K562 (cell line): ENCODE measurements around the gene CCDC92. TPM values are rescaled to one million over a fixed set of nuclear protein-coding genes. Genes with fewer than 3 reads are reported as not detected.

ENCODE experiments used
- ATAC-seq: fragments of 200-7000 bp; cut with Tn5 transposase; 3 replicates; pipeline ENCODE4 v1.9.1; 2020; ENCODE audit warnings: moderate library complexity
- BruUV-seq: library from RNA; stranded (reverse); fragments of 400-500 nt; replicated peaks from 2 replicates; lab custom pipeline; 2021; lab: Mats Ljungman, UMichigan
- CTCF ChIA-PET: fragments of 300-600 bp; formaldehyde crosslinking; extraction: SDS; loops from one replicate; lab custom pipeline; 2021; ENCODE audit warnings: low intra/inter-chr PET ratio; lab: Yijun Ruan, JAX
- POLR2A ChIA-PET: fragments of 300-600, 350-650 bp; sonication (Branson Sonifier 250); formaldehyde crosslinking; extraction: SDS; loops from one replicate; lab custom pipeline; 2021; ENCODE audit warnings: antibody characterized with exemption, inconsistent platforms; lab: Yijun Ruan, JAX
- DNase-seq, 4 experiments: peaks; one replicate each; pipeline versions ENCODE4 v3.0.0 to v3.0.0-alpha.2; 2011 to 2018; ENCODE audit warnings: low spot score in 3 of 4, mixed read lengths in 3 of 4; ENCODE audit errors: extremely low read depth in 1 of 4
- FAIRE-seq: peaks from 2 replicates; lab custom pipeline; 2011; peaks lifted over from hg19 to GRCh38; lab: Jason Lieb, UNC
- H2AFZ ChIP-seq: 2 replicates; pipeline ENCODE4 v1.6.0; 2011; ENCODE audit warnings: low read depth, low read length, control low read depth, inconsistent platforms
- H3K27ac ChIP-seq: fragments of 200-600 bp; 3 replicates; pipeline ENCODE4 v1.8.0; 2011; ENCODE audit warnings: low read depth, mild to moderate bottlenecking, control low read depth, inconsistent platforms, low read length, moderate library complexity, mixed read lengths; ENCODE audit errors: extremely low read depth
- H3K27me3 ChIP-seq, 2 experiments: fragments of 300-600 bp in 1 of 2; 2 replicates in 1 of 2; 3 replicates in 1 of 2; pipeline versions ENCODE4 v1.6.0 to v1.8.0; 2011; ENCODE audit warnings: inconsistent platforms in 2 of 2, low read length in 2 of 2, mild to moderate bottlenecking in 1 of 2, mixed read lengths in 1 of 2, moderate library complexity in 1 of 2; ENCODE audit not compliant: control insufficient read depth in 2 of 2, insufficient read depth in 2 of 2
- H3K36me3 ChIP-seq: fragments of 300-600 bp; 3 replicates; pipeline ENCODE4 v1.8.0; 2011; ENCODE audit warnings: mild to moderate bottlenecking, low read length, inconsistent platforms; ENCODE audit not compliant: control insufficient read depth, insufficient read depth
- H3K4me1 ChIP-seq, 2 experiments: fragments of 200-600 bp in 1 of 2; replicated peaks in 1 of 2; 2 replicates in 1 of 2; 3 replicates in 1 of 2; pipeline versions ENCODE4 v1.5.1 to v1.8.0; 2011; ENCODE audit warnings: inconsistent platforms in 2 of 2, low read length in 2 of 2, mild to moderate bottlenecking in 1 of 2, mixed read lengths in 1 of 2, moderate library complexity in 1 of 2; ENCODE audit not compliant: control insufficient read depth in 2 of 2, insufficient read depth in 2 of 2
- H3K4me2 ChIP-seq: 2 replicates; pipeline ENCODE4 v1.6.1; 2011; ENCODE audit warnings: low read length, control low read depth, inconsistent platforms, mixed read lengths; ENCODE audit not compliant: insufficient read depth
- H3K4me3 ChIP-seq: fragments of 200-600 bp; sonication (generic), shearing (Covaris generic); 2 replicates; pipeline ENCODE4 v1.5.1; 2016; ENCODE audit warnings: control low read depth, inconsistent platforms
- H3K79me2 ChIP-seq: fragments of 200-600 bp; 3 replicates; pipeline ENCODE4 v1.8.0; 2011; ENCODE audit warnings: low read length, inconsistent platforms; ENCODE audit not compliant: control insufficient read depth, insufficient read depth
- H3K9ac ChIP-seq, 2 experiments: 2 replicates each; pipeline versions ENCODE4 v1.6.0 to v1.6.1; 2011; ENCODE audit warnings: low read depth in 2 of 2, low read length in 2 of 2, control low read depth in 1 of 2, inconsistent platforms in 1 of 2, mild to moderate bottlenecking in 1 of 2, mixed read lengths in 1 of 2; ENCODE audit not compliant: insufficient read depth in 1 of 2
- H3K9me1 ChIP-seq: one replicate; pipeline ENCODE4 v1.6.0; 2011; ENCODE audit warnings: inconsistent platforms, mild to moderate bottlenecking, low read length, moderate library complexity; ENCODE audit not compliant: control insufficient read depth, insufficient read depth
- H3K9me3 ChIP-seq: replicated peaks from 2 replicates; pipeline ENCODE4 v1.5.1; 2011; ENCODE audit warnings: low read depth, low read length, inconsistent platforms; ENCODE audit not compliant: control insufficient read depth, insufficient read depth
- H4K20me1 ChIP-seq: replicated peaks from 2 replicates; pipeline ENCODE4 v1.6.1; 2011; ENCODE audit warnings: low read length, inconsistent platforms, mixed read lengths; ENCODE audit not compliant: control insufficient read depth, insufficient read depth
- E2F6 ChIP-seq, 2 experiments: IDR thresholded peaks; 2 replicates each; pipeline ENCODE4 v1.6.1; 2011; ENCODE audit warnings: borderline replicate concordance in 1 of 2, control low read depth in 1 of 2, low read depth in 1 of 2, low read length in 1 of 2, mild to moderate bottlenecking in 1 of 2, mixed read lengths in 1 of 2, moderate library complexity in 1 of 2; ENCODE audit not compliant: insufficient read depth in 1 of 2, insufficient read length in 1 of 2, poor library complexity in 1 of 2, severe bottlenecking in 1 of 2; ENCODE audit errors: extremely low read depth in 1 of 2
- PPARD ChIP-seq: fragments of 250-450 bp; sonication (Bioruptor Pico); IDR thresholded peaks from 2 replicates; pipeline ENCODE4 v1.8.0; 2022; ENCODE audit warnings: inconsistent platforms, mild to moderate bottlenecking, moderate library complexity
- WGBS: fragments of 100-300 bp; shearing (Covaris generic); methylation state at CpG from one replicate; pipeline ENCODE4 v1.1.6; 2016; ENCODE audit warnings: low coverage, mixed read lengths; ENCODE audit not compliant: insufficient coverage; ENCODE audit errors: missing lambda C conversion rate; 5-methylcytosine and 5-hydroxymethylcytosine counted together
- in situ Hi-C: fragments of 300-500 bp; cut with MboI; formaldehyde crosslinking; loops from 4 replicates; pipeline ENCODE4 v1.15.0; 2018; ENCODE audit warnings: inconsistent platforms, mixed read lengths
- intact Hi-C: fragments of 100-400 bp; cut with micrococcal nuclease; formaldehyde crosslinking; loops from 2 replicates; pipeline ENCODE4 v1.14.2; 2022
- polyA plus RNA-seq, 8 experiments: library from polyadenylated mRNA; depleted of rRNA in 4 of 8; stranded (reverse) in 5 of 8; unstranded in 3 of 8; fragments of >200 nt; fragmentation: Nextera tagmentation in 2 of 8; fragmentation: Illumina TruSeq in 1 of 8; extraction: Ambion mirVana in 2 of 8; extraction: Trizol in 1 of 8; gene quantifications; 2 replicates each; pipeline versions ENCODE4 v1.2.1 to v1.2.3, GENCODE V29; 2011 to 2014; ENCODE audit warnings: inconsistent platforms in 1 of 8, missing spikeins in 1 of 8
- total RNA-seq, 7 experiments: library from RNA; depleted of rRNA in 6 of 7; stranded (reverse); fragments of >200 nt in 6 of 7; fragmentation: Illumina TruSeq in 2 of 7; extraction: Trizol in 2 of 7; gene quantifications; 2 replicates each; pipeline versions ENCODE4 v1.2.1 to v1.2.3, GENCODE V29; 2011 to 2021; ENCODE audit warnings: low replicate concordance in 1 of 7

Gene CCDC92
- total and polyA plus RNA-seq, 9 of the 15 experiments (the other 6 are each of a cell fraction or from before 2014, with no cell fraction given), result 0.27 to 5.9 (median 2.1) TPM

- DNase-seq, result no peak
- H3K36me3 ChIP-seq, result no peaks in the 10 kb centered on the region
- FAIRE-seq, result no peak
- no peak overlapping the region for H2AFZ ChIP-seq
- under 1% methylated on average over 21 of the region's 22 CpGs for WGBS
- TF ChIP-seq E2F6 (IDR thresholded peaks at IDR 0.05; ENCODE audit: borderline replicate concordance in 1 of 2, extremely low read depth in 1 of 2, insufficient read depth in 1 of 2, insufficient read length in 1 of 2, low read depth in 1 of 2, low read length in 1 of 2, poor library complexity in 1 of 2, severe bottlenecking in 1 of 2) (peak in 1 of 2 experiments; percentile 19), PPARD (CRISPR knock-in tag) (no peak)
- H3K27me3 ChIP-seq, result peaks cover 67 to 84% of the 10 kb centered on the region in 2 experiments
- no TSS peak for BruUV-seq
- no peak overlapping the region for H3K27ac ChIP-seq
- peaks cover 0 to 3% of the 10 kb centered on the region in 2 experiments; a peak in 2 of 5 replicates for H3K4me1 ChIP-seq
- H3K9ac ChIP-seq, result peak overlapping the region in 1 of 2 experiments; percentile 33; a peak in 1 of 4 replicates
- no peaks in the 10 kb centered on the region for H3K9me1 ChIP-seq
- in situ Hi-C loops (no loop called here), intact Hi-C loops (no loop called here)
- ChIA-PET CTCF (no interaction called here), POLR2A (no interaction called here)
- ATAC-seq, result peak; percentile 42; the same call in 2 of the 3 replicates
- peaks cover 8% of the 10 kb centered on the region; the same call in 1 of the 2 replicates for H4K20me1 ChIP-seq
- H3K4me2 ChIP-seq, result no peak overlapping the region
- H3K4me3 ChIP-seq, result no peak overlapping the region
- no peaks in the 10 kb centered on the region for H3K9me3 ChIP-seq
- no peaks in the 10 kb centered on the region for H3K79me2 ChIP-seq
Measured at GRCh38 chr12:123886931-123887582, 85.6 kb downstream of the CCDC92 start.
